ENCODE results near the gene IL6ST.
"Not testable (repeated sequence)": the region's sequence is repeated elsewhere in the genome, so short reads cannot be mapped to it uniquely, and the experiment has no call there.

The IL6ST gene

DNA sequence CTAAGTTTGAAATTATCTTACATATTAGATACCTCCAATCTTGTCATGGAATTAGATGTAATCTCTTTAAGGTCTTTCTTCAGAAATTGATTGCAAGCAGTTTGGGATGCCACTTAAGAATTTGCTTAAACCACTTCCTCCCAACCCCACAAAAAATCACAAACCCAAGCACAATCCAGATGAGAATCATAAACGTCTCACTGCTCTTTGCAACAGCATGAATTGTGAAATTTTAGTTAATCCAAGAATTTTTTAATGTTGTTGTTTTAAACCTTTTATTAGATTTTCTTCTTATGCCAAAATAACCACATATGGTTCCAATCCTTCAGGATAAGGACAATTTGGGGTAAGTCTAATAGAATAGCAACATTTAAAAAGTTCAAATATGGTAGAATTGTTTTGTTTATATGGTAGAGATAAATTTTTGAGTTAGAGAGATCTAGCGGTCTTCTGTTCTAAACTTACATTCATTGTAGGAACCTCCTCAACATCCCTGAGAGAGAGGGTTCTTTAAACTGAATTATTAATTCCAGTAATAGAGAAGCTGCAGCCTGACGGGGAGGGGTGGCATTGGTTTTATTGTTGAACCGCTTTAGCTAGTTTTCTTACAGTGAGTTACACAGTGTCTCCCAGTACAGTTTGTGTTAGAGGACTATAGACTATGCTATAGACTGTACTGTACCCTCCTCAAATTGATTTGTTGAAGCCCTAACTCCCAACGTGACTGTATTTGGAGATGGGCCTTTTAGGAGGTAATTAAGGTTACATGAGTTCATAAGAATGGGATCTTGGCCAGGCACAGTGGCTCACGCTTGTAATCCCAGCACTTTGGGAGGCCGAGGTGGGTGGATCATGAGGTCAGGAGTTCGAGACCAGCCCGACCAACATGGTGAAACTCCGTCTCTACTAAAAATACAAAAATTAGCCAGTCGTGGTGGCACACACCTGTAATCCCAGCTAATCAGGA, 24.8 kb upstream of the IL6ST start:
- Histone ChIP-seq H3K27me3 (ENCODE audit: control insufficient read depth, insufficient read depth, low read length) (no peaks in the 10 kb centered on the region), H3K27ac (ENCODE audit: low read depth, low read length) (no peak overlapping the region), H3K36me3 (ENCODE audit: control insufficient read depth, insufficient read depth, low read length) (no peaks in the 10 kb centered on the region), H3K4me1 (ENCODE audit: control insufficient read depth, insufficient read depth, low read length) (no peaks in the 10 kb centered on the region), H3K4me3 (ENCODE audit: low read length) (no peak overlapping the region), H3K9ac (ENCODE audit: low read length) (no peak overlapping the region)

DNA sequence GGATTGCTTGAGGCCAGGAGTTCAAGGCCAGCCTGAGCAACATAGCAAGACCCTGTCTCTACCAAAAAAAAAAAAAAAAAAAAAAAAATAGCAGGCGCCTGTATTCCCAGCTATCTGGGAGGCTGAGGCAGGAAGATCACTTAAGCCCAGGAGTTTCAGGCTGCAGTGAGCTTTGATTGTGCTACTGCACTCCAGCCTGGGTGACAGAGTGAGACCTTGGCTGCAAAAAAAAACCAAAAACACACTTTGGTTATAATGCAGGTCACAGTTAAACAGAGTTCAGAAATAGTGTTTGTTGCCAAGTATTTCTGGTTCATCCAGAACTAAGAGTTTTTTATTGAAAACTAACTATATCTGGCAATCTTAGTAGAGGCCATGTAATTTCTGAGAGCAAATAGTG, 24.1 kb upstream of the IL6ST start:
- no peaks in the 10 kb centered on the region for H3K27me3 ChIP-seq (ENCODE audit: control insufficient read depth, insufficient read depth, low read length)
- H3K4me1 ChIP-seq (ENCODE audit: control insufficient read depth, insufficient read depth, low read length): no peaks in the 10 kb centered on the region
- no peak overlapping the region for H3K9ac ChIP-seq (ENCODE audit: low read length)
- H3K36me3 ChIP-seq (ENCODE audit: control insufficient read depth, insufficient read depth, low read length): no peaks in the 10 kb centered on the region
- no peak overlapping the region for H3K27ac ChIP-seq (ENCODE audit: low read depth, low read length)
- no peak overlapping the region for H3K4me3 ChIP-seq (ENCODE audit: low read length)

DNA sequence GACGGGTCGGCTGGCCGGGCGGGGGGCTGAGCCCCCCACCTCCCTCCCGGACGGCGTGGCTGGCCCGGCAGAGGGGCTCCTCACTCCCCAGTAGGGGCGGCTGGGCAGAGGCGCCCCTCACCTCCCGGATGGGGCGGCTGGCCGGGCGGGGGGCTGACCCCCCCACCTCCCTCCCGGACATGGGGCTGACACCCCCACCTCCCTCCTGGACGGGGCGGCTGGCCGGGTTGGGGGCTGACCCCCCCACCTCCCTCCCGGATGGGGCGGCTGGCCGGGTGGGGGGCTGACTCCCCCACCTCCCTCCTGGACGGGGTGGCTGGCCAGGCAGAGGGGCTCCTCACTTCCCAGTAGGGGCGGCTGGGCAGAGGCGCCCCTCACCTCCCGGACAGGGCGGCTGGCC, 19.9 kb upstream of the IL6ST start:
- H3K4me1 ChIP-seq (ENCODE audit: control insufficient read depth, insufficient read depth, low read length); H3K9ac ChIP-seq (ENCODE audit: low read length); H3K27me3 ChIP-seq (ENCODE audit: control insufficient read depth, insufficient read depth, low read length): not testable (repeated sequence)

DNA sequence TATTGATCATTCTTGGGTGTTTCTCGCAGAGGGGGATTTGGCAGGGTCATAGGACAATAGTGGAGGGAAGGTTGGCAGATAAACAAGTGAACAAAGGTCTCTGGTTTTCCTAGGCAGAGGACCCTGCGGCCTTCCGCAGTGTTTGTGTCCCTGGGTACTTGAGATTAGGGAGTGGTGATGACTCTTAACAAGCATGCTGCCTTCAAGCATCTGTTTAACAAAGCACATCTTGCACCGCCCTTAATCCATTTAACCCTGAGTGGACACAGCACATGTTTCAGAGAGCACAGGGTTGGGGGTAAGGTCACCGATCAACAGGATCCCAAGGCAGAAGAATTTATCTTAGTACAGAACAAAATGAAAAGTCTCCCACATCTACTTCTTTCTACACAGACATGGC, 19.2 kb upstream of the IL6ST start:
- not testable (repeated sequence) for H3K36me3 ChIP-seq (ENCODE audit: control insufficient read depth, insufficient read depth, low read length); H3K4me3 ChIP-seq (ENCODE audit: low read length); H3K4me1 ChIP-seq (ENCODE audit: control insufficient read depth, insufficient read depth, low read length); H3K27me3 ChIP-seq (ENCODE audit: control insufficient read depth, insufficient read depth, low read length); H3K9ac ChIP-seq (ENCODE audit: low read length); H3K27ac ChIP-seq (ENCODE audit: low read depth, low read length)

More for the DNA sequence above, 19.9 kb upstream of the IL6ST start:
- not testable (repeated sequence) for H3K36me3 ChIP-seq (ENCODE audit: control insufficient read depth, insufficient read depth, low read length); H3K4me3 ChIP-seq (ENCODE audit: low read length); H3K27ac ChIP-seq (ENCODE audit: low read depth, low read length)

DNA sequence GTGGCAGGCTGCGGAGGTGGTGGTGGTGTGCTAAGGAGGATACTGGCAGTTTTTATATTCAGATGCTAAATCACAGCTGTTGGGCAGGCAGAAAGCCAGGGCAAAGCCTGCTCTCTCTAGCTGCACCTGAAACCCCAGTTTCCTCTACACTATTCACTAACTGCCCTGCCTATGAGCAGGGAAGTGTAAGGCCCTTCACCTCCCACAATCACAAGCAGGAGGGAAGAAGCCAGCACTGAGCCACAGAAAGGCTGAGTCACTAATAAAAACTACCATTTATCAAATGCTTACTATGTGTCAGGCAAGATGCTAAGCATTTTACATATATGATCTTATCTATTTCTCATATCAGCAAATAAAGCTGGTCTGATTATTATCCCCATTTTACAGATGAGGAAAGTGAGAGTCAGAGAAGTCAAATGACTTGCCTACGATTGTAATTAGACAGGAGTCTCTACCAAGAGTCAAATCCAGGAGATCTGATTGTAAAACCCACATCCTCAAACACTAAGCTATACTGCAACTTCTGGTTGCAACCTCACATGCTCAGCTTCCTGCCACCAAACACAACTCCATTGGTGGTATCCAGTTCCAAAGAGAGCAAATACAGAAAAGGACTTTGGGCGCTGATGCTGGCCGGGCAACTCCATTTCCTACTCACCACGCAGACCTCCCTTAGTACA, 17.7 kb upstream of the IL6ST start:
- Histone ChIP-seq H3K27ac (ENCODE audit: low read depth, low read length) (no peak overlapping the region), H3K4me1 (ENCODE audit: control insufficient read depth, insufficient read depth, low read length) (no peaks in the 10 kb centered on the region), H3K9ac (ENCODE audit: low read length) (no peak overlapping the region), H3K27me3 (ENCODE audit: control insufficient read depth, insufficient read depth, low read length) (no peaks in the 10 kb centered on the region), H3K4me3 (ENCODE audit: low read length) (no peak overlapping the region), H3K36me3 (ENCODE audit: control insufficient read depth, insufficient read depth, low read length) (no peaks in the 10 kb centered on the region)

DNA sequence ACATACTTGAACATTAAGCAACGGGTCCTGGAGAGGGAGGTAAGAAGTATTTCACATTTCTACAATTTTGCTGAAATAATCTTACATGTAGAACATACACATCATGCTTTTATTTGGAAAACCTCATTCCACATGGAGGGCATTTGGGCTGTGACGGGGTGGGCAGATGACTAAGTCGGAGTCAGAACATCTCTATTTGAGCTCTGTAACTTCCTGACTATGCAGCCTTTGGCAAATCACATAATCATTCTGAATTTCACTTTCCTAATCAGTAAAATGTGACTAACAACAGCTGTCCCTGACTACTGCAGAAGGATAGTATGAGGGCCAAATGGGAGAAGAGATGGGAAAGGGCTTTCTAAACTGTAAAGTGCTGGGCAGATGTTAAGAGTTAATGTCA, 17.1 kb upstream of the IL6ST start:
- H3K4me1 ChIP-seq (ENCODE audit: control insufficient read depth, insufficient read depth, low read length): no peaks in the 10 kb centered on the region
- no peaks in the 10 kb centered on the region for H3K36me3 ChIP-seq (ENCODE audit: control insufficient read depth, insufficient read depth, low read length)
- no peaks in the 10 kb centered on the region for H3K27me3 ChIP-seq (ENCODE audit: control insufficient read depth, insufficient read depth, low read length)
- H3K27ac ChIP-seq (ENCODE audit: low read depth, low read length): no peak overlapping the region
- H3K4me3 ChIP-seq (ENCODE audit: low read length): no peak overlapping the region
- H3K9ac ChIP-seq (ENCODE audit: low read length): no peak overlapping the region

DNA sequence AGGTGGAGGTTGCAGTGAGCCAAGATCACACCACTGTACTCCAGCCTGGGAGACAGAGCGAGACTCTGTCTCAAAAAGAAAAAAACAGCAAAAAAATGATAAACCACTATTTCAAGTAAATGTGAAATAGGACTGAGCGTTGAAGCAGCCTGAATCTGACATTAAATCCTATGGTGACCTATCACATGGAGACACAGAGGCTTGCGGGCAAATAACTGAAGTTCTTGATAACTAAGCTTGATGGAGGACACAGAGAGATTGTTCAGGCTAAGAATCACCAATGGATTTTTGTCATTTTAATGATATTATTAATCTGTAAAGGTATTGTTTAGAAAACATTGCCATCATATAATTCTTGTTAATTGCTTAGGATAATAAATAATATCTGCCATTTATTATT, 15.7 kb upstream of the IL6ST start:
- Histone ChIP-seq H3K27me3 (ENCODE audit: control insufficient read depth, insufficient read depth, low read length) (no peaks in the 10 kb centered on the region), H3K36me3 (ENCODE audit: control insufficient read depth, insufficient read depth, low read length) (no peaks in the 10 kb centered on the region), H3K27ac (ENCODE audit: low read depth, low read length) (no peak overlapping the region), H3K4me1 (ENCODE audit: control insufficient read depth, insufficient read depth, low read length) (no peaks in the 10 kb centered on the region), H3K4me3 (ENCODE audit: low read length) (no peak overlapping the region), H3K9ac (ENCODE audit: low read length) (no peak overlapping the region)

DNA sequence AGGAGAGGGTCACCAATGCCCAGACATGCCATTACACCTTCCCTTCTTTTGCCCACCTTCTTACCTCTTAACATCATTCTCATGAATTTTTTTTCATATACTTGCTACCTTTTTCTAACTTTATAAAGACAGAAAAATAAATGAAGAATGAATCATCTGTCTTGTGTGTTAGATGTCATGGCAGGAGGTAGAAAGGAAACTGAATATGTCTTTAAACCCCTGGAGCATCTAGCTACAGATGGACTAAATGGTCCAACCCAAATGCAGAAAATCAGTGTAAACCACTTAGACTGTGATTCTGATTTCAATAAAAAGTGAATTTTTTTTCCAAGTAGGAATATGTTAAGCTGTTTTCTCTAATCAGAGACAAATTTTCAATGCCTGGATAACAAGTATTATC, 11.8 kb upstream of the IL6ST start:
- no peaks in the 10 kb centered on the region for H3K27me3 ChIP-seq (ENCODE audit: control insufficient read depth, insufficient read depth, low read length)
- H3K4me1 ChIP-seq (ENCODE audit: control insufficient read depth, insufficient read depth, low read length): no peaks in the 10 kb centered on the region
- no peak overlapping the region for H3K9ac ChIP-seq (ENCODE audit: low read length)
- H3K27ac ChIP-seq (ENCODE audit: low read depth, low read length): no peak overlapping the region
- no peak overlapping the region for H3K4me3 ChIP-seq (ENCODE audit: low read length)
- H3K36me3 ChIP-seq (ENCODE audit: control insufficient read depth, insufficient read depth, low read length): no peaks in the 10 kb centered on the region

DNA sequence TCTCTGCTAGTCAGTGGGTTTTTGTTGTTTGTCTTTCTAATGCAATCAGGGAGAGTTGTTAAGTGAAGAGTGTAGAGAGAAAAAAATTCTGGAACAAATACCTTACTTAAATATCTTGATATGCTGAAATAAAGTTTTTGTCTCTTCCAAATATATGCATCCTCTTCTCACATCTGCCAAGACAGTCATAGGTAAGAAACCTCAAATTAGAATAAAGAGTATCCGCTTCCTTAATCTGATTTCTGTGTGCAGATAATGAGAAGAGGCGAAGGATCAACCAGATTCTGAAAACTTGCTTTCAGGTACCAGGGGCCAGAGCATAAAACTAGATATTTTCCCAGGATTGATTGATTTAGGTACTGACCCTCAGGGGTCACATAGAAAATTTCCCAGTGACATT, 11.3 kb upstream of the IL6ST start:
- no peaks in the 10 kb centered on the region for H3K36me3 ChIP-seq (ENCODE audit: control insufficient read depth, insufficient read depth, low read length)
- H3K9ac ChIP-seq (ENCODE audit: low read length): no peak overlapping the region
- H3K27ac ChIP-seq (ENCODE audit: low read depth, low read length): no peak overlapping the region
- H3K4me1 ChIP-seq (ENCODE audit: control insufficient read depth, insufficient read depth, low read length): no peaks in the 10 kb centered on the region
- no peak overlapping the region for H3K4me3 ChIP-seq (ENCODE audit: low read length)
- H3K27me3 ChIP-seq (ENCODE audit: control insufficient read depth, insufficient read depth, low read length): no peaks in the 10 kb centered on the region

DNA sequence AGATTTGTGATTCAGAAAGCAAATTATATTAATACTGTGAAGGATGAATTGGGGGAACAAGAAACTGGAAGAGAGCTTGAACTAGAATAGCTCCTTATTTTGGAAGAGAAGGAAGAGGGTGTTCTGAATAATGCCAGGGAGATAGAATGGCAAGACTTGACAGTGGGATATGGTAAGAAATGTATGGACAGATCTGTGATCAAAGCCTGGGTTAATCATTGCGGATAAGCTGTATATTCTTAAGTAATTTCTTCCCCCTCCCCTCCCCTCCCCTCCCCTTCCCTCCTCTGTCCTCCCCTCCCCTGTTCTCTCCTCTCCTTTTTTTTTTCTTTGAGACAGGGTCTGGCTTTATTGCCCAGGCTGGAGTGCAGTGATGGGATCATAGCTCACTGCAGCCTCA, 10.1 kb upstream of the IL6ST start:
- Histone ChIP-seq H3K4me1 (ENCODE audit: control insufficient read depth, insufficient read depth, low read length) (no peaks in the 10 kb centered on the region), H3K9ac (ENCODE audit: low read length) (no peak overlapping the region), H3K27ac (ENCODE audit: low read depth, low read length) (no peak overlapping the region), H3K4me3 (ENCODE audit: low read length) (no peak overlapping the region), H3K36me3 (ENCODE audit: control insufficient read depth, insufficient read depth, low read length) (no peaks in the 10 kb centered on the region), H3K27me3 (ENCODE audit: control insufficient read depth, insufficient read depth, low read length) (no peaks in the 10 kb centered on the region)

DNA sequence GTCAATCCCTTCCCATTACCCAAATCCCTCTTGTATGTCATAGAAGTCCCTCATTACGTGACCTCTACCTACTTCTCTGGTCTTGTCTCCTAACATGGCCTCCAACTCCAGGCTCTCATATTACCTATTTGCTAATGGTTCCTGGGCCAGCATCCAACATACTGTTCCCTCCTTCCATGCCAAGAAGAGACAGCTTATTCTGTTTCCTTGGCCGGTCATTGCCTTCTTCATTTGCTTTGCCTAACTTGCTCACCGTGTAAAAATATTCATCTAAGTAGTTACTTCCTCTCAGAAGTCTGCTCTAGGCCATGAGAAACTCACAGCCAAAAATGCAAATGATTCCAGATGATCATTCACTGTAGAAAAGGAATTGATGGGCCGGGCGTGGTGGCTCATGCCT, 8.9 kb upstream of the IL6ST start:
- H3K9ac ChIP-seq (ENCODE audit: low read length): no peak overlapping the region
- no peaks in the 10 kb centered on the region for H3K27me3 ChIP-seq (ENCODE audit: control insufficient read depth, insufficient read depth, low read length)
- H3K4me1 ChIP-seq (ENCODE audit: control insufficient read depth, insufficient read depth, low read length): no peaks in the 10 kb centered on the region
- H3K4me3 ChIP-seq (ENCODE audit: low read length): no peak overlapping the region
- H3K36me3 ChIP-seq (ENCODE audit: control insufficient read depth, insufficient read depth, low read length): no peaks in the 10 kb centered on the region
- no peak overlapping the region for H3K27ac ChIP-seq (ENCODE audit: low read depth, low read length)

DNA sequence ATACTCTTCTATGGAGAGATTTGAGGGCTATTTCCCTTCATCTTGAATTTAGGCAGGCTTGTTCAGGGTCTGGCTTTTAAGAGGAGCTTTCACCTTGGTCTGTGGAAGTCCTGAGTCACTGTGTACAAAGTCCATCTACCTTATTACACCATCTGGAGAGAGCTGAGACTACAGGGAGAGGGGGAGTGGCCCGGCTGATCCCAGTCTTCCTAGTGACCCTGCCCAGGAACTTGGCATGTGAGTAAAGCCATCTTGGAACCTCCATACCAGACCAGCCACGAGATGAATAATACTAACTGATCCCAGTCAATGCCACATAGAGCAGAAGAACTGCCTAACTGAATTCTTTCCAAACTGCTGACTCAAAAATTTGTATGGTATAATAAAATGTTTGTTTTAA, 8.4 kb upstream of the IL6ST start:
- Histone ChIP-seq H3K4me3 (ENCODE audit: low read length) (no peak overlapping the region), H3K27me3 (ENCODE audit: control insufficient read depth, insufficient read depth, low read length) (no peaks in the 10 kb centered on the region), H3K4me1 (ENCODE audit: control insufficient read depth, insufficient read depth, low read length) (no peaks in the 10 kb centered on the region), H3K9ac (ENCODE audit: low read length) (no peak overlapping the region), H3K27ac (ENCODE audit: low read depth, low read length) (no peak overlapping the region), H3K36me3 (ENCODE audit: control insufficient read depth, insufficient read depth, low read length) (no peaks in the 10 kb centered on the region)

DNA sequence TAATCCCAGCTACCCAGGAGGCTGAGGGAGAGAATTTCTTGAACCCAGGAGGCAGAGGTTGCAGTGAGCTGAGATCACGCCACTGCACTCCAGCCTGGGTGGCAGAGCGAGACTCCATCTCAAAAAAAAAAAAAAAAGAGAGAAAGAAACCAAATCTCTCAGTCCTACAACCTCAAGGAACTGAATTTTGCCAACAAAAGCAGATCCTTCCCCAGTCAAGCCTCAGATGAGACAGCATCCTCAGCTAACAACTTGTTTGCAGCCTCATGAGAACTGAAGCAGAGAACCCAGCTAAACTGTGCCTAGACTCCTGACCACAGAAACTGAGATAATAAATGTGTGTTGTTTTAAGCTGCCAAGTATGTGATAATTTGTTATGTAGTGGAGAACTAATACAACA, 7.5 kb upstream of the IL6ST start:
- H3K4me3 ChIP-seq (ENCODE audit: low read length): no peak overlapping the region
- H3K27ac ChIP-seq (ENCODE audit: low read depth, low read length): no peak overlapping the region
- no peaks in the 10 kb centered on the region for H3K4me1 ChIP-seq (ENCODE audit: control insufficient read depth, insufficient read depth, low read length)
- H3K9ac ChIP-seq (ENCODE audit: low read length): no peak overlapping the region
- no peaks in the 10 kb centered on the region for H3K27me3 ChIP-seq (ENCODE audit: control insufficient read depth, insufficient read depth, low read length)
- H3K36me3 ChIP-seq (ENCODE audit: control insufficient read depth, insufficient read depth, low read length): no peaks in the 10 kb centered on the region
